HEK293T (cell line): ENCODE data around the gene PI16.
"Not testable (repeated sequence)": the region's sequence is repeated elsewhere in the genome, so short reads cannot be mapped to it uniquely, and the experiment has no call there.

ENCODE experiments used
- BHLHE40 ChIP-seq: fragments of 450-650 bp; IDR thresholded peaks from 2 replicates; pipeline ENCODE4 v1.6.1; 2016; ENCODE audit warnings: mild to moderate bottlenecking, moderate library complexity, borderline replicate concordance
- CTBP1 ChIP-seq: fragments of 450-650 bp; IDR thresholded peaks from 2 replicates; pipeline ENCODE4 v1.6.1; 2016; ENCODE audit warnings: borderline replicate concordance
- ELF4 ChIP-seq: fragments of 450-650 bp; IDR thresholded peaks from 2 replicates; pipeline ENCODE4 v1.6.1; 2017; ENCODE audit warnings: antibody characterized with exemption
- FOXA1 ChIP-seq: fragments of 450-650 bp; IDR thresholded peaks from 2 replicates; pipeline ENCODE4 v1.6.1; 2016; ENCODE audit warnings: mild to moderate bottlenecking
- FOXK2 ChIP-seq: fragments of 450-650 bp; IDR thresholded peaks from 2 replicates; pipeline ENCODE4 v1.6.1; 2016; ENCODE audit warnings: mild to moderate bottlenecking
- HDGF ChIP-seq: fragments of 450-650 bp; IDR thresholded peaks from 2 replicates; pipeline ENCODE4 v1.6.1; 2017; ENCODE audit warnings: antibody characterized with exemption, borderline replicate concordance
- L3MBTL2 ChIP-seq: fragments of 450-650 bp; conservative IDR thresholded peaks from 2 replicates; pipeline ENCODE4 v1.6.1; 2016; ENCODE audit warnings: mild to moderate bottlenecking
- NFRKB ChIP-seq: fragments of 450-650 bp; IDR thresholded peaks from 2 replicates; pipeline ENCODE4 v1.6.1; 2016; ENCODE audit warnings: mild to moderate bottlenecking, moderate library complexity
- PKNOX1 ChIP-seq: fragments of 450-650 bp; IDR thresholded peaks from 2 replicates; pipeline ENCODE4 v1.6.1; 2016
- SP1 ChIP-seq: fragments of 450-650 bp; IDR thresholded peaks from 2 replicates; pipeline ENCODE4 v1.6.1; 2017
- SUZ12 ChIP-seq: fragments of 450-650 bp; IDR thresholded peaks from 2 replicates; pipeline ENCODE4 v1.6.1; 2016; ENCODE audit warnings: mild to moderate bottlenecking
- TARDBP ChIP-seq: fragments of 450-650 bp; IDR thresholded peaks from 2 replicates; pipeline ENCODE4 v1.6.1; 2016

DNA sequence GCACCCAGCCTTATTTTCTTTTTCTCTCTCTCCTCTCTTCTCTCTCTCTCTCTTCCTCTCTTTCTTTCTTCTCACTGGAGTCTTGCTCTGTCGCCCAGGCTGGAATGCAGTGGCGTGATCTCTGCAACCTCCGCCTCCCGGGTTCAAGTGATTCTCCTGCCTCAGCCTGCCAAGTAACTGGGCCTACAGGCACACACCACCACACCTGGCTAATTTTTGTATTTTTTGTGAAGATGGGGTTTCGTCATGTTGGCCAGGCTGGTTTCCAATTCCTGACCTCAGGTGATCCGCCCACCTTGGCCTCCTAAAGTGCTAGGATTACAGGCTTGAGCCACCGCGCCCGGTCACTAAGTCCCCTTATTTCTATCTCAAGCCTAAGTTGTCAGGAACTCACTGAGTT lies 5.5 kb upstream of the PI16 start:
- not testable (repeated sequence) for TF ChIP-seq SUZ12, FOXA1, HDGF, BHLHE40, CTBP1, ELF4, TARDBP, FOXK2, NFRKB, PKNOX1, L3MBTL2, SP1
